DMS53 (cell line): Measurements from ENCODE around the gene GPATCH8.
"Not testable (repeated sequence)": the region's sequence is repeated elsewhere in the genome, so short reads cannot be mapped to it uniquely, and the experiment has no call there.

Source experiments
- DNase-seq: peaks from one replicate; lab custom pipeline; 2025; lab: John Stamatoyannopoulos, UW

Gene GPATCH8

GRCh38 chr17:44375196-44376017, 127.8 kb downstream of the GPATCH8 start:
- DNase-seq, result peak; percentile 68

- peak; percentile 75 for DNase-seq
Measured at GRCh38 chr17:44374306-44375195, 128.7 kb downstream of the GPATCH8 start.

GRCh38 chr17:44372036-44372435, 131.2 kb downstream of the GPATCH8 start:
- DNase-seq, result no peak

GRCh38 chr17:44369414-44370023, 133.7 kb downstream of the GPATCH8 start:
- not testable (repeated sequence) for DNase-seq

- not testable (repeated sequence) for DNase-seq
Measured at GRCh38 chr17:44368391-44369243, 134.6 kb downstream of the GPATCH8 start.

- no peak for DNase-seq
Measured at GRCh38 chr17:44367231-44367979, 135.8 kb downstream of the GPATCH8 start.

- not testable (repeated sequence) for DNase-seq
Measured at GRCh38 chr17:44365051-44365450, 138.2 kb downstream of the GPATCH8 start.

GRCh38 chr17:44363613-44364159, 139.5 kb downstream of the GPATCH8 start, which contains the start of gene FAM171A2:
Gene FAM171A2 (minus strand): TSS chr17:44363853. CDS start chr17:44363714, 139 bp downstream.
- DNase-seq, result peak; percentile 88

GRCh38 chr17:44362949-44363612, 140.1 kb downstream of the GPATCH8 start:
- DNase-seq, result peak; percentile 50

GRCh38 chr17:44362459-44362948, 140.7 kb downstream of the GPATCH8 start:
- DNase-seq, result no peak

- no peak for DNase-seq
Measured at GRCh38 chr17:44361292-44362260, 141.6 kb downstream of the GPATCH8 start.

- peak; percentile 63 for DNase-seq
Measured at GRCh38 chr17:44360826-44361225, 142.4 kb downstream of the GPATCH8 start.

- DNase-seq, result no peak
Measured at GRCh38 chr17:44360144-44360533, 143.1 kb downstream of the GPATCH8 start.

- DNase-seq, result no peak
Measured at GRCh38 chr17:44359458-44360143, 143.6 kb downstream of the GPATCH8 start.

- peak; percentile 66 for DNase-seq
Measured at GRCh38 chr17:44359006-44359405, 144.2 kb downstream of the GPATCH8 start.

- no peak for DNase-seq
Measured at GRCh38 chr17:44358066-44358465, 145.1 kb downstream of the GPATCH8 start.

- peak; percentile 30 for DNase-seq
Measured at GRCh38 chr17:44356241-44356640, 147.0 kb downstream of the GPATCH8 start.

- no peak for DNase-seq
Measured at GRCh38 chr17:44355642-44356099, 147.5 kb downstream of the GPATCH8 start.
